H1 (cell line): ENCODE measurements around the gene TBX15. TPM values are rescaled to one million over a fixed set of nuclear protein-coding genes. Genes with fewer than 3 reads are reported as not detected.

Experiments
- CTCF ChIA-PET: fragments of 300-600 bp; sonication (Branson Sonifier 250); formaldehyde crosslinking; loops from one replicate; lab custom pipeline; 2021; ENCODE audit not compliant: partially characterized antibody; lab: Charles Lee
- POLR2A ChIA-PET: fragments of 300-600 bp; sonication (Branson Sonifier 250); formaldehyde crosslinking; loops from one replicate; lab custom pipeline; 2021; ENCODE audit warnings: inconsistent platforms; ENCODE audit not compliant: partially characterized antibody; lab: Charles Lee
- DNase-seq, 2 experiments: peaks; one replicate each; pipeline versions ENCODE4 v3.0.0 to v3.0.0-alpha.2; 2010 to 2022; ENCODE audit warnings: low spot score in 2 of 2, low read depth in 1 of 2, mixed read lengths in 1 of 2
- FAIRE-seq: peaks from 2 replicates; lab custom pipeline; 2011; peaks lifted over from hg19 to GRCh38; lab: Jason Lieb, UNC
- H2AFZ ChIP-seq: 2 replicates; pipeline ENCODE4 v1.8.1; 2012; ENCODE audit warnings: low read length, inconsistent platforms
- H2AK5ac ChIP-seq: 2 replicates; pipeline ENCODE4 v1.6.1; 2013; ENCODE audit warnings: low read depth, low read length
- H2BK120ac ChIP-seq: replicated peaks from 2 replicates; pipeline ENCODE3; 2013; ENCODE audit warnings: low read depth, low read length, inconsistent platforms
- H2BK12ac ChIP-seq: 2 replicates; pipeline ENCODE4 v1.6.1; 2013; ENCODE audit warnings: low read depth, low read length
- H2BK15ac ChIP-seq: 2 replicates; pipeline ENCODE4 v1.6.1; 2013; ENCODE audit warnings: low read length
- H2BK20ac ChIP-seq: 2 replicates; pipeline ENCODE4 v1.6.1; 2013; ENCODE audit warnings: low read length
- H2BK5ac ChIP-seq: 2 replicates; pipeline ENCODE4 v1.6.1; 2013; ENCODE audit warnings: low read depth, low read length
- H3K14ac ChIP-seq: 2 replicates; pipeline ENCODE4 v1.6.1; 2013; ENCODE audit warnings: inconsistent platforms; ENCODE audit not compliant: insufficient read length
- H3K18ac ChIP-seq: 2 replicates; pipeline ENCODE4 v1.6.1; 2013; ENCODE audit warnings: low read length; ENCODE audit errors: extremely low read depth
- H3K23ac ChIP-seq: 2 replicates; pipeline ENCODE4 v1.6.1; 2013; ENCODE audit warnings: inconsistent platforms; ENCODE audit not compliant: insufficient read length
- H3K23me2 ChIP-seq: 2 replicates; pipeline ENCODE4 v1.6.1; 2013; ENCODE audit warnings: low read depth, low read length
- H3K27ac ChIP-seq: 2 replicates; pipeline ENCODE4 v1.6.1; 2011; ENCODE audit warnings: low read depth, low read length, inconsistent platforms
- H3K27me3 ChIP-seq, 4 experiments: replicated peaks in 1 of 4; 1 replicate in 1 of 4; 2 replicates in 3 of 4; pipeline versions ENCODE4 v1.6.1 to v1.8.1; 2011 to 2013; ENCODE audit warnings: low read length in 3 of 4, mild to moderate bottlenecking in 3 of 4, inconsistent platforms in 2 of 4, mixed read lengths in 2 of 4, moderate library complexity in 1 of 4; ENCODE audit not compliant: control insufficient read depth in 3 of 4, insufficient read depth in 3 of 4; ENCODE audit errors: extremely low read depth in 1 of 4
- H3K36me3 ChIP-seq, 4 experiments: 2 replicates each; pipeline versions ENCODE4 v1.6.1 to v1.8.1; 2011 to 2013; ENCODE audit warnings: mild to moderate bottlenecking in 4 of 4, low read length in 3 of 4, moderate library complexity in 2 of 4, control low read depth in 1 of 4, inconsistent platforms in 1 of 4; ENCODE audit not compliant: insufficient read depth in 4 of 4, control insufficient read depth in 2 of 4
- H3K4ac ChIP-seq: replicated peaks from 2 replicates; pipeline ENCODE3; 2013; ENCODE audit warnings: low read length, low read depth, mixed read lengths, inconsistent platforms; ENCODE audit not compliant: insufficient read length
- H3K4me1 ChIP-seq, 4 experiments: replicated peaks in 1 of 4; 1 replicate in 1 of 4; 2 replicates in 3 of 4; pipeline versions ENCODE4 v1.6.1 to v1.8.1; 2011 to 2013; ENCODE audit warnings: low read length in 3 of 4, inconsistent platforms in 2 of 4, mixed read lengths in 1 of 4; ENCODE audit not compliant: insufficient read depth in 4 of 4, control insufficient read depth in 3 of 4
- H3K4me2 ChIP-seq, 2 experiments: 2 replicates each; pipeline versions ENCODE4 v1.6.1 to v1.8.1; 2011 to 2013; ENCODE audit warnings: low read depth in 2 of 2, low read length in 2 of 2, control low read depth in 1 of 2, inconsistent platforms in 1 of 2, mild to moderate bottlenecking in 1 of 2; ENCODE audit not compliant: insufficient read depth in 1 of 2
- H3K4me3 ChIP-seq, 4 experiments: fragments of 200-600, 300-600 bp in 1 of 4; sonication (generic), shearing (Covaris generic), sonication (Bioruptor Twin) in 1 of 4; 2 replicates each; pipeline versions ENCODE4 v1.5.1 to v1.8.1; 2011 to 2016; ENCODE audit warnings: low read length in 4 of 4, low read depth in 3 of 4, control low read depth in 2 of 4, inconsistent platforms in 2 of 4, mild to moderate bottlenecking in 2 of 4, mixed read lengths in 1 of 4, moderate library complexity in 1 of 4; ENCODE audit not compliant: insufficient read depth in 2 of 4; ENCODE audit errors: extremely low read depth in 1 of 4
- H3K56ac ChIP-seq: replicated peaks from 2 replicates; pipeline ENCODE3; 2013; ENCODE audit warnings: low read depth, mild to moderate bottlenecking, mixed read lengths, low read length, inconsistent platforms; ENCODE audit not compliant: insufficient read length
- H3K79me1 ChIP-seq: 2 replicates; pipeline ENCODE4 v1.6.1; 2013; ENCODE audit warnings: low read depth, low read length, control low read depth
- H3K79me2 ChIP-seq, 2 experiments: 2 replicates each; pipeline versions ENCODE4 v1.6.1 to v1.8.1; 2012 to 2013; ENCODE audit warnings: low read length in 2 of 2, mild to moderate bottlenecking in 2 of 2, inconsistent platforms in 1 of 2; ENCODE audit not compliant: insufficient read depth in 2 of 2, control insufficient read depth in 1 of 2
- H3K9ac ChIP-seq, 4 experiments: replicated peaks in 1 of 4; 1 replicate in 1 of 4; 2 replicates in 3 of 4; pipeline versions ENCODE4 v1.6.1 to v1.8.1; 2011 to 2013; ENCODE audit warnings: low read depth in 3 of 4, low read length in 3 of 4, control low read depth in 2 of 4, mild to moderate bottlenecking in 2 of 4, moderate library complexity in 2 of 4, inconsistent platforms in 1 of 4; ENCODE audit errors: extremely low read depth in 1 of 4
- H3K9me3 ChIP-seq, 2 experiments: 2 replicates each; pipeline versions ENCODE4 v1.6.1 to v1.8.1; 2012 to 2013; ENCODE audit warnings: mild to moderate bottlenecking in 2 of 2, moderate library complexity in 2 of 2, control low read depth in 1 of 2, inconsistent platforms in 1 of 2, low read depth in 1 of 2, low read length in 1 of 2, mixed read lengths in 1 of 2; ENCODE audit not compliant: insufficient read depth in 2 of 2
- H4K20me1 ChIP-seq, 2 experiments: replicated peaks in 1 of 2; 2 replicates each; pipeline versions ENCODE3 to v1.8.1; 2011 to 2013; ENCODE audit warnings: inconsistent platforms in 2 of 2, low read length in 2 of 2, mild to moderate bottlenecking in 1 of 2; ENCODE audit not compliant: insufficient read depth in 2 of 2, control insufficient read depth in 1 of 2
- H4K5ac ChIP-seq: 2 replicates; pipeline ENCODE4 v1.6.1; 2013; ENCODE audit warnings: low read length, low read depth, mixed read lengths, inconsistent platforms; ENCODE audit not compliant: insufficient read length
- H4K8ac ChIP-seq: 2 replicates; pipeline ENCODE4 v1.8.0; 2013; ENCODE audit warnings: mild to moderate bottlenecking, moderate library complexity, low read length, inconsistent platforms; ENCODE audit not compliant: insufficient read depth; ENCODE audit errors: extremely low read depth
- H4K91ac ChIP-seq: replicated peaks from 2 replicates; pipeline ENCODE3; 2013; ENCODE audit warnings: low read length, mixed read lengths, inconsistent platforms; ENCODE audit not compliant: insufficient read length
- ATF3 ChIP-seq: IDR thresholded peaks from 2 replicates; pipeline ENCODE4 v1.6.1; 2011; ENCODE audit warnings: low read depth, mild to moderate bottlenecking, low read length; ENCODE audit not compliant: insufficient read depth
- BCL11A ChIP-seq, 2 experiments: IDR thresholded peaks; one replicate each; pipeline ENCODE4 v1.6.1; 2011; ENCODE audit warnings: low read depth in 2 of 2, low read length in 2 of 2, mild to moderate bottlenecking in 2 of 2
- CTBP2 ChIP-seq: IDR thresholded peaks from 2 replicates; pipeline ENCODE4 v1.7.0; 2011; ENCODE audit warnings: borderline replicate concordance, mild to moderate bottlenecking, moderate library complexity, mixed read lengths, low read length; ENCODE audit not compliant: insufficient read depth, insufficient read length
- EP300 ChIP-seq, 2 experiments: IDR thresholded peaks; 1 replicate in 1 of 2; 2 replicates in 1 of 2; pipeline ENCODE4 v1.6.1; 2011 to 2012; ENCODE audit warnings: low read depth in 2 of 2, low read length in 2 of 2, mild to moderate bottlenecking in 2 of 2, borderline replicate concordance in 1 of 2, inconsistent platforms in 1 of 2, moderate library complexity in 1 of 2
- JUN ChIP-seq: IDR thresholded peaks from 2 replicates; pipeline ENCODE4 v1.6.1; 2011; ENCODE audit warnings: low read depth, mild to moderate bottlenecking, improper control_type of control experiment, low read length
- RNF2 ChIP-seq: fragments of 200-900, 300-1000 bp; sonication (generic); IDR thresholded peaks from 2 replicates; pipeline ENCODE4 v1.7.1; 2016; ENCODE audit warnings: borderline replicate concordance, low read depth, mild to moderate bottlenecking, antibody characterized with exemption, low read length; ENCODE audit not compliant: poor library complexity, severe bottlenecking; ENCODE audit errors: missing control alignments
- RXRA ChIP-seq: IDR thresholded peaks from 2 replicates; pipeline ENCODE4 v1.6.1; 2011; ENCODE audit warnings: low read depth, mild to moderate bottlenecking, low read length, moderate library complexity; ENCODE audit not compliant: insufficient read depth
- SP4 ChIP-seq: IDR thresholded peaks from 2 replicates; pipeline ENCODE4 v1.6.1; 2012; ENCODE audit warnings: low read length, inconsistent platforms
- TAF1 ChIP-seq: IDR thresholded peaks from 2 replicates; pipeline ENCODE4 v1.6.1; 2011; ENCODE audit warnings: mild to moderate bottlenecking, low read depth, low read length
- YY1 ChIP-seq: IDR thresholded peaks from 2 replicates; pipeline ENCODE4 v1.6.1; 2011; ENCODE audit warnings: low read depth, mild to moderate bottlenecking, low read length
- WGBS, 2 experiments: shearing (Covaris generic) in 1 of 2; methylation state at CpG; one replicate each; pipeline versions ENCODE4 v1.1.6 to v1.1.7; 2013 to 2015; ENCODE audit warnings: low lambda C conversion rate in 2 of 2, mixed read lengths in 2 of 2, inconsistent platforms in 1 of 2, low coverage in 1 of 2, missing lambda C conversion rate in 1 of 2; ENCODE audit not compliant: insufficient replicate concordance in 2 of 2, insufficient coverage in 1 of 2, insufficient read length in 1 of 2; ENCODE audit errors: extremely low coverage in 1 of 2, missing lambda C conversion rate in 1 of 2; 5-methylcytosine and 5-hydroxymethylcytosine counted together
- polyA plus RNA-seq, 7 experiments: library from polyadenylated mRNA; depleted of rRNA in 3 of 7; stranded (reverse) in 5 of 7; unstranded in 2 of 7; fragments of >200 nt in 5 of 7; fragments of 200-250 nt in 2 of 7; gene quantifications; 1 replicate in 5 of 7; 2 replicates in 1 of 7; 4 replicates in 1 of 7; pipeline versions ENCODE4 v1.2.1 to v1.2.3, GENCODE V29; 2011 to 2013; ENCODE audit warnings: missing spikeins in 2 of 7, mixed read lengths in 2 of 7
- total RNA-seq: library from RNA; stranded (reverse); fragmentation: NEBNext Ultra II Directional; extraction: Animal tissue kit (Norgen Biotek cat#: 25700); gene quantifications from 2 replicates; pipeline ENCODE4 v1.2.1, GENCODE V29; 2021

TBX15 gene
- total and polyA plus RNA-seq, 2 of the 8 experiments (the other 6 are each of a cell fraction or from before 2014, with no cell fraction given): 0.14 to 0.24 TPM

- Histone ChIP-seq H3K9me3 (no peaks in the 10 kb centered on the region), H2BK12ac (no peak overlapping the region), H4K91ac (no peak overlapping the region), H3K4ac (no peak overlapping the region), H2AK5ac (no peak overlapping the region), H2AFZ (no peak overlapping the region), H2BK15ac (no peak overlapping the region), H3K27me3 (peaks cover 96 to 100% (median 99%) of the 10 kb centered on the region in 4 experiments), H2BK120ac (no peak overlapping the region), H3K79me1 (no peaks in the 10 kb centered on the region), H3K18ac (no peak overlapping the region), H3K23me2 (peaks cover 2% of the 10 kb centered on the region; the same call in 1 of the 2 replicates), H4K20me1 (peaks cover 5 to 22% of the 10 kb centered on the region in 2 experiments), H2BK5ac (no peak overlapping the region), H2BK20ac (no peak overlapping the region), H4K8ac (no peak overlapping the region), H4K5ac (no peak overlapping the region), H3K4me1 (peaks cover 9 to 44% (median 16%) of the 10 kb centered on the region in 4 experiments), H3K14ac (no peak overlapping the region), H3K23ac (no peak overlapping the region), H3K4me3 (no peak overlapping the region), H3K36me3 (peaks cover 0 to 5% (median 0%) of the 10 kb centered on the region in 4 experiments; a peak in 1 of 8 replicates), H3K79me2 (no peaks in the 10 kb centered on the region), H3K9ac (no peak overlapping the region), H3K56ac (no peak overlapping the region), H3K27ac (no peak overlapping the region), H3K4me2 (no peak overlapping the region)
- FAIRE-seq (no peak), DNase-seq (no peak)
- WGBS, 2 experiments: 71% methylated on average over 14 of the region's 14 CpGs; no CpG with 5 or more reads in 1 of the 2 experiments
- CTCF ChIA-PET: interaction anchor here (0.6 to 5.9 kb wide), 10 partner anchors 10 to 781 kb away, joined by 3 to 35 read pairs (median 4); no protein-coding TSS in a partner anchor
- POLR2A ChIA-PET: interaction anchor here (1.0 to 2.3 kb wide), 2 partner anchors 14 to 19 kb away, joined by 3 to 7 read pairs; no protein-coding TSS in a partner anchor
- TF ChIP-seq EP300 (IDR thresholded peaks at IDR 0.05; ENCODE audit: borderline replicate concordance in 1 of 2, low read depth in 2 of 2, low read length in 2 of 2) (no peak), JUN (no peak), YY1 (no peak), RNF2 (peak; percentile 41), SP4 (no peak), RXRA (no peak), CTBP2 (no peak), TAF1 (no peak), ATF3 (no peak), BCL11A (IDR thresholded peaks at IDR 0.05; ENCODE audit: low read depth in 2 of 2, low read length in 2 of 2) (no peak)
Measured at GRCh38 chr1:119003413-119004128, 15.4 kb upstream of the TBX15 start.
